Measurements from ENCODE around the gene TUBG1.

GRCh38 chr17:42564815-42565522 is 44.5 kb upstream of the TUBG1 start:
- TF ChIP-seq, protein P1, sequence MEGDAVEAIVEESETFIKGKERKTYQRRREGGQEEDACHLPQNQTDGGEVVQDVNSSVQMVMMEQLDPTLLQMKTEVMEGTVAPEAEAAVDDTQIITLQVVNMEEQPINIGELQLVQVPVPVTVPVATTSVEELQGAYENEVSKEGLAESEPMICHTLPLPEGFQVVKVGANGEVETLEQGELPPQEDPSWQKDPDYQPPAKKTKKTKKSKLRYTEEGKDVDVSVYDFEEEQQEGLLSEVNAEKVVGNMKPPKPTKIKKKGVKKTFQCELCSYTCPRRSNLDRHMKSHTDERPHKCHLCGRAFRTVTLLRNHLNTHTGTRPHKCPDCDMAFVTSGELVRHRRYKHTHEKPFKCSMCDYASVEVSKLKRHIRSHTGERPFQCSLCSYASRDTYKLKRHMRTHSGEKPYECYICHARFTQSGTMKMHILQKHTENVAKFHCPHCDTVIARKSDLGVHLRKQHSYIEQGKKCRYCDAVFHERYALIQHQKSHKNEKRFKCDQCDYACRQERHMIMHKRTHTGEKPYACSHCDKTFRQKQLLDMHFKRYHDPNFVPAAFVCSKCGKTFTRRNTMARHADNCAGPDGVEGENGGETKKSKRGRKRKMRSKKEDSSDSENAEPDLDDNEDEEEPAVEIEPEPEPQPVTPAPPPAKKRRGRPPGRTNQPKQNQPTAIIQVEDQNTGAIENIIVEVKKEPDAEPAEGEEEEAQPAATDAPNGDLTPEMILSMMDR (IDR thresholded peaks at IDR 0.05): no peak
- TF ChIP-seq POLR2A (IDR thresholded peaks at IDR 0.05; ENCODE audit: low read depth) (no peak), POLR2AphosphoS5 (IDR thresholded peaks at IDR 0.05) (no peak), EP300 (IDR thresholded peaks at IDR 0.05) (no peak)
